ENCODE results near the gene POTEI.
"Not testable (repeated sequence)": the region's sequence is repeated elsewhere in the genome, so short reads cannot be mapped to it uniquely, and the experiment has no call there.

POTEI gene

GRCh38 chr2:130455413-130455812 is 53.7 kb downstream of the POTEI start:
- DNase-seq (ENCODE audit: low read depth), result not testable (repeated sequence)

- not testable (repeated sequence) for DNase-seq (ENCODE audit: low read depth)
These were observed 54.4 kb downstream of the POTEI start for GRCh38 chr2:130454712-130455083.

GRCh38 chr2:130453955-130454711 is 55.0 kb downstream of the POTEI start:
- not testable (repeated sequence) for DNase-seq (ENCODE audit: low read depth)

- DNase-seq (ENCODE audit: low read depth), result not testable (repeated sequence)
These were observed 56.2 kb downstream of the POTEI start for GRCh38 chr2:130452897-130453296.

- DNase-seq (ENCODE audit: low read depth), result not testable (repeated sequence)
These were observed 57.3 kb downstream of the POTEI start for GRCh38 chr2:130451823-130452222.

GRCh38 chr2:130451278-130451677 is 57.9 kb downstream of the POTEI start:
- DNase-seq (ENCODE audit: low read depth), result not testable (repeated sequence)

GRCh38 chr2:130450366-130450765 is 58.8 kb downstream of the POTEI start:
- DNase-seq (ENCODE audit: low read depth), result not testable (repeated sequence)

- not testable (repeated sequence) for DNase-seq (ENCODE audit: low read depth)
These were observed 81.5 kb downstream of the POTEI start for GRCh38 chr2:130427631-130428030.

GRCh38 chr2:130418845-130419244 is 90.3 kb downstream of the POTEI start:
- not testable (repeated sequence) for DNase-seq (ENCODE audit: low read depth)

GRCh38 chr2:130416693-130417092 is 92.4 kb downstream of the POTEI start:
- not testable (repeated sequence) for DNase-seq (ENCODE audit: low read depth)

Measured in CMK (cell line).